Esophagus squamous epithelium (tissue), 5 donors: Measurements from ENCODE around the gene ANO2. TPM values are rescaled to one million over a fixed set of nuclear protein-coding genes. Genes with fewer than 3 reads are reported as not detected.

ENCODE experiments used
- DNase-seq: peaks from one replicate; lab custom pipeline; 2025; lab: John Stamatoyannopoulos, UW
- H3K27ac ChIP-seq, 4 donors: fragments of 200-600 bp; sonication (generic); one replicate each; pipeline ENCODE4 v1.5.1; 2016 to 2019; ENCODE audit warnings: mild to moderate bottlenecking in 1 of 4
- H3K27me3 ChIP-seq, 4 donors: fragments of 200-600 bp; sonication (generic); 1 replicate in 3 of 4; 2 replicates in 1 of 4; pipeline versions ENCODE4 v1.5.1 to v1.6.0; 2017 to 2021; ENCODE audit warnings: antibody characterized with exemption in 1 of 4
- H3K36me3 ChIP-seq, 3 donors: fragments of 200-600 bp; sonication (generic); one replicate each; pipeline ENCODE4 v1.5.1; 2016 to 2019
- H3K4me1 ChIP-seq, 3 donors: fragments of 200-600 bp; sonication (generic); one replicate each; pipeline ENCODE4 v1.5.1; 2017 to 2019
- H3K4me3 ChIP-seq, 4 donors: fragments of 200-600 bp; sonication (generic); 1 replicate in 3 of 4; 2 replicates in 1 of 4; pipeline ENCODE4 v1.5.1; 2016 to 2019; ENCODE audit warnings: mild to moderate bottlenecking in 2 of 4, moderate library complexity in 1 of 4
- H3K9me3 ChIP-seq, 3 donors: fragments of 200-600 bp; sonication (generic); one replicate each; pipeline ENCODE4 v1.5.1; 2016 to 2019
- POLR2A ChIP-seq, 4 donors: fragments of 450-650 bp; IDR thresholded peaks; one replicate each; pipeline ENCODE4 v1.6.1; 2017; ENCODE audit warnings: antibody characterized with exemption in 4 of 4, mild to moderate bottlenecking in 4 of 4, moderate library complexity in 3 of 4
- WGBS, 2 donors: methylation state at CpG; one replicate each; pipeline ENCODE4 v1.1.5; 2018; 5-methylcytosine and 5-hydroxymethylcytosine counted together
- intact Hi-C: fragments of 100-400 bp; cut with DNase I; formaldehyde crosslinking; loops from one replicate; pipeline ENCODE4 v1.15.0; 2022
- total RNA-seq, 4 donors: library from RNA; depleted of rRNA; stranded (reverse); fragments of >200 nt; gene quantifications; one replicate each; pipeline ENCODE4 v1.1.0, GENCODE V29; 2016
- TF ChIP-seq, protein P1 (sequence below), 6 experiments: fragments of 450-650 bp in 4 of 6; fragments of 200-600 bp in 2 of 6; sonication (generic) in 2 of 6; IDR thresholded peaks; one replicate each; pipeline ENCODE4 v1.5.1; 2016 to 2019; ENCODE audit warnings: antibody characterized with exemption in 6 of 6, mild to moderate bottlenecking in 4 of 6, moderate library complexity in 4 of 6
- donor health status: DM: yes; HTN: yes; CAD: no.

Gene ANO2
- total RNA-seq, 4 donors from 2014 or later = 0.49 to 11.8 (median 3.1) TPM

DNA sequence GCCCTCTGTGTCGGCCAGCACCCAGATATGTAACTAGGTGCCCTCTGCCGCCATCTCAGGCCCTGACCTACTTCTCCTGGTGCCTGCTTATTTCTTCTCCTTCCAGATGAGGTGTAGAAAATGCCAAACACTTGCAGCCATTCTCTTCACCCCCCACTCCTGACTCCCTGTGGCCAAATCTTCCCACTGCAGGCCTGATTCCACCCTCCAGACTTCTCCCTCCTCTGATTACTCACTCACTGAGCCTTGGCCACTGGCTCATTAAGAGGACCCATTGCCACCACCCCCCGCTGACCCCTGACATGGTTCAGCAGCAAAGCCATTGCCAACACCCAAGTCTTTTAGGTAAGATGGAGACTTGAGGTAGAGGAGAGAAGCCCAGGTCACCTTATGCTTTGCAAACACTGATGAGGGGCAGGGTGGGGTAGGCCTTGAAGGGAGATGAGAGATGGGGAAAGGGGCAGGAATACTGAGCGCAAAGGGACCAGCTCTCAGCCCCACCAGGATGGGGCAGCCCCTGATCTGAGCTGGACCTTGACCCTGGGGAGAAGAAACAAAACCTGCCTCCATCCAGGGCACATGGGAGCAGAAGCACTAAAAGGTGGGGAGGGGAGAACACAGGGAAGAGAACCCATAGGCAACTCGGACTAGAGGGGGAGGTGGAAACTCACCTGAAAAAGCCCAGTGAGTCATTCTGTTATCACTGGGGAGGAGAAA, 25.1 kb upstream of the ANO2 start:
- H3K27ac ChIP-seq = no peak overlapping the region
- H3K36me3 ChIP-seq = peaks cover 0 to 68% (median 0%) of the 10 kb centered on the region in 3 donors
- intact Hi-C loops = no loop called here
- peaks cover 0 to 10% (median 0%) of the 10 kb centered on the region in 3 donors for H3K4me1 ChIP-seq
- no peak for DNase-seq
- H3K4me3 ChIP-seq = no peak overlapping the region
- WGBS, 2 donors = 81% methylated on average over 4 to 5 of the region's 5 CpGs
- no peaks in the 10 kb centered on the region for H3K9me3 ChIP-seq
- TF ChIP-seq, protein P1, sequence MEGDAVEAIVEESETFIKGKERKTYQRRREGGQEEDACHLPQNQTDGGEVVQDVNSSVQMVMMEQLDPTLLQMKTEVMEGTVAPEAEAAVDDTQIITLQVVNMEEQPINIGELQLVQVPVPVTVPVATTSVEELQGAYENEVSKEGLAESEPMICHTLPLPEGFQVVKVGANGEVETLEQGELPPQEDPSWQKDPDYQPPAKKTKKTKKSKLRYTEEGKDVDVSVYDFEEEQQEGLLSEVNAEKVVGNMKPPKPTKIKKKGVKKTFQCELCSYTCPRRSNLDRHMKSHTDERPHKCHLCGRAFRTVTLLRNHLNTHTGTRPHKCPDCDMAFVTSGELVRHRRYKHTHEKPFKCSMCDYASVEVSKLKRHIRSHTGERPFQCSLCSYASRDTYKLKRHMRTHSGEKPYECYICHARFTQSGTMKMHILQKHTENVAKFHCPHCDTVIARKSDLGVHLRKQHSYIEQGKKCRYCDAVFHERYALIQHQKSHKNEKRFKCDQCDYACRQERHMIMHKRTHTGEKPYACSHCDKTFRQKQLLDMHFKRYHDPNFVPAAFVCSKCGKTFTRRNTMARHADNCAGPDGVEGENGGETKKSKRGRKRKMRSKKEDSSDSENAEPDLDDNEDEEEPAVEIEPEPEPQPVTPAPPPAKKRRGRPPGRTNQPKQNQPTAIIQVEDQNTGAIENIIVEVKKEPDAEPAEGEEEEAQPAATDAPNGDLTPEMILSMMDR (IDR thresholded peaks at IDR 0.05) = no peak
- no peak for TF ChIP-seq POLR2A (IDR thresholded peaks at IDR 0.05)
- peaks cover 0 to 10% (median 0%) of the 10 kb centered on the region in 4 donors for H3K27me3 ChIP-seq

DNA sequence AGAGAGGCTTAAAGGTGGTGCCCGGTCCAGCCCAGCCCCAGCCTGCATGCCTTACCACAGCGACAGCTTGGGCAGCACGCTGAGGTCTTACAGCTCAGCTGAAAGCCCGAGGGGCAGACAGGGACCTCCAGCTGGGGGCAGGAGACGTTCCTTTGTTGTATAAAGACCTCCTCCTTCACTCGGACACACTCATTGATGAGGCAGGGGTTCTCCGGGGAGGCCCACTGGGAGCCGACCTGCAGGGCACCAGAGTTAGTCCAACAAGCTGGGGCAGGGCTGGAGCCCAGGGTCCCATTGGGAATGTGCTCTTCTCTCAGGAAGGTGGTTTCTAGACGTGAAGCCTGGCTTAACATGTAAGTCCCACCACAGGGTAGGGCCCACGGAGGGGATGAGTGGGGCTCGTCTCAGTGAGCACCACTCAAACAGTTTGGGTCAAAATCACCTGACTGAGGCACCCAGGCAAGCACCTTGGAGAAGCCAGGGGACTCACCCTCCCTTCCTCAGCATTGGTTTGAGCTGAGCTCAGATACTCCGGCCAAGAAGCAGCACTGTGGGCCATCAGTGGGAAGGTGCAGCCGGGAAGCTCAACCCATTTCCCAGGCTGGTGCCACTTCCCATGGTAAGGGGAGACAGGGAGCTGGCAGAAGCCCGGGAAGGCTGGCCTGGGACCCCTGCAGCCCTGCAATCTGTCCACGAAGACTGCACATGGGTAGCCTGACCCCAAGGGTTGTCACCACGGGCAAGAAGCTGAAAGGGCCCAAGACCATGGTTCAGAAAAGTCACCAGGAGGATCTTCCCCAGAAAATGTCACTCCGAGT, 24.3 kb upstream of the ANO2 start:
- TF ChIP-seq, protein P1 (IDR thresholded peaks at IDR 0.05) = no peak
- TF ChIP-seq POLR2A (IDR thresholded peaks at IDR 0.05) = no peak
- no peak for DNase-seq
- peaks cover 0 to 15% (median 0%) of the 10 kb centered on the region in 3 donors for H3K4me1 ChIP-seq
- no peaks in the 10 kb centered on the region for H3K9me3 ChIP-seq
- H3K4me3 ChIP-seq = no peak overlapping the region
- H3K27ac ChIP-seq = no peak overlapping the region
- 70 to 71% methylated on average over 7 of the region's 17 CpGs for WGBS, 2 donors
- intact Hi-C loops = no loop called here
- H3K36me3 ChIP-seq = peaks cover 0 to 61% (median 0%) of the 10 kb centered on the region in 3 donors
- H3K27me3 ChIP-seq = peaks cover 0 to 10% (median 0%) of the 10 kb centered on the region in 4 donors

DNA sequence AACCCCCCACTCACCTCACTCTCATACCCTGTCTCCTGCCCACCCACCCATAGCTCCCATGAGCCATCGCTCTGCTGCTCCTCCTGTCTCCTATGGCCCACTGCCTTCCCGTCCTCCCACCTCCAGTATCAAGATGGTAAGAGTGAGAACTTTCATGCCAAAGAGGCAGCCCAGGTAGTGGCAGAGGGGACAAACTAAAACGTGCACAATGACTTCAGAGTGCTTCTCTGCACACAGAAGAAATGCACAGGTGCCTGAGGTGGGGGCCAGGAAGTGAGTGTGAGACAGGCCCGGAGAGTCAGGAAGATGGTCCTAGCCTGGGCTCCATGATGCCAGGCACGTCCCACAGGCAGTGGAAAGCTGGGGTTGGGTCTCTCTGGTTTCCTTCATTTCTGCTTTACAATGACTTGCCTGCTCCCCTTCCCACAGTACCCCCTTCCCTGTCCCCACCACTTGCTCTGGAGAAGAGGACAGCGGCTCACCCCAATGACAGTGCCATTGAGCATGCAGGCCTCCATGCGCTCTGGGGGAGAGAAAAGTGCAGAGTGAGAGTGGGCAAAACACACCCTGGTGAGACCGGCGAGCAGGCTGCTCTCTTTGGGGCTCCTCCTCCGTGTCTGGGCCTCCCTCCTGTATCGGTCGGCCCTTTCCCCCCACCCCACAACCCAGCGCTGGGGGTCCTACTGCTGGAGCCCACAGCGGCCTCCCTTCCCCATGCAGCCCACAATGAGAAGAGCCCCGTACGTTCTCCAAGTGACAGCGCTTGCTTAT, 22.8 kb upstream of the ANO2 start:
- peaks cover 0 to 15% (median 0%) of the 10 kb centered on the region in 3 donors for H3K4me1 ChIP-seq
- intact Hi-C loops = no loop called here
- TF ChIP-seq, protein P1 (IDR thresholded peaks at IDR 0.05) = no peak
- no peak for TF ChIP-seq POLR2A (IDR thresholded peaks at IDR 0.05)
- H3K36me3 ChIP-seq = peaks cover 0 to 52% (median 0%) of the 10 kb centered on the region in 3 donors
- peaks cover 0 to 10% (median 0%) of the 10 kb centered on the region in 4 donors for H3K27me3 ChIP-seq
- 80 to 92% methylated on average over 4 to 12 of the region's 17 CpGs for WGBS, 2 donors
- no peaks in the 10 kb centered on the region for H3K9me3 ChIP-seq
- no peak for DNase-seq
- H3K27ac ChIP-seq = no peak overlapping the region
- no peak overlapping the region for H3K4me3 ChIP-seq

DNA sequence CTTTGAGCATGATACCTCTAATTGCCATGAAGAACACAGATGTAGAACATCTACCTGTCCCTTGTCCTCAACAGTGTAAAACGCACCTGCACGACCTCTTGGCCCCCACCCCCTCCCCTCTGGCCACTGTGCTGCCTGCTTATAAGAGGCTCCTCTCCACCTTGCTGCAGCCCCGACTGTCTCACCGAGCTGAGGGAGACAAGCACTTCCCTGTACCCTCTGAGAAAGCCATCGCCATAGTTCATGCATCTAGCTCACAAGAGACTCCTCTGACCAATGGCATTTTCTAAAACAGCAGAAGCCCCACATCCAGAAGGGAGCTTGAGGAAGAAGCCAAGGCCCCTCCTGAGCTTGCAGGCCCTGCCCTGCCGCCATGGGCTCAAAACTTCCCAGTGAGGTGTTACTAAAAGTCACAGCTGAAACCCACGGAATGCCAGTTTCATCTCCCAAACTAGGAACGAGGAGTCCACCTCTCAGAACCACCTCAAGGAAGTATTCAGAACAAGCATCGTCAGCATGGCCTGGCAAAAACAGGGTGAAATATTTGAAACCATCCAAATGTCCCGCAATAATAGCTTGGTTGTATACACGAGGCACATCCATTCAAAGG, 21.5 kb upstream of the ANO2 start:
- peaks cover 0 to 10% (median 0%) of the 10 kb centered on the region in 4 donors for H3K27me3 ChIP-seq
- intact Hi-C loops = no loop called here
- H3K4me3 ChIP-seq = no peak overlapping the region
- H3K27ac ChIP-seq = no peak overlapping the region
- peaks cover 0 to 42% (median 0%) of the 10 kb centered on the region in 3 donors for H3K36me3 ChIP-seq
- 73% methylated on average over 5 to 8 of the region's 11 CpGs for WGBS, 2 donors
- no peak for DNase-seq
- H3K4me1 ChIP-seq = peaks cover 0 to 15% (median 0%) of the 10 kb centered on the region in 3 donors
- TF ChIP-seq, protein P1 (IDR thresholded peaks at IDR 0.05) = no peak
- TF ChIP-seq POLR2A (IDR thresholded peaks at IDR 0.05) = no peak
- H3K9me3 ChIP-seq = no peaks in the 10 kb centered on the region
